Measurements from ENCODE around the gene CRLF3.
"Not testable (repeated sequence)": the region's sequence is repeated elsewhere in the genome, so short reads cannot be mapped to it uniquely, and the experiment has no call there.

CRLF3 gene

GRCh38 chr17:30814236-30814635 lies 10.3 kb downstream of the CRLF3 start:
- DNase-seq (ENCODE audit: low spot score): not testable (repeated sequence)

GRCh38 chr17:30812218-30813177 lies 12.0 kb downstream of the CRLF3 start:
- no peak for DNase-seq (ENCODE audit: low spot score)

- DNase-seq (ENCODE audit: low spot score): no peak
These were observed 14.6 kb downstream of the CRLF3 start for GRCh38 chr17:30809867-30810266.

- no peak for DNase-seq (ENCODE audit: low spot score)
These were observed 15.7 kb downstream of the CRLF3 start for GRCh38 chr17:30808785-30809286.

GRCh38 chr17:30807896-30808295 lies 16.6 kb downstream of the CRLF3 start:
- DNase-seq (ENCODE audit: low spot score): no peak

- no peak for DNase-seq (ENCODE audit: low spot score)
These were observed 18.5 kb downstream of the CRLF3 start for GRCh38 chr17:30805944-30806456.

GRCh38 chr17:30801671-30802070 lies 22.8 kb downstream of the CRLF3 start:
- DNase-seq (ENCODE audit: low spot score): no peak

- DNase-seq (ENCODE audit: low spot score): no peak
These were observed 28.5 kb downstream of the CRLF3 start for GRCh38 chr17:30796016-30796415.

- DNase-seq (ENCODE audit: low spot score): no peak
These were observed 30.1 kb downstream of the CRLF3 start for GRCh38 chr17:30794372-30794771.

- no peak for DNase-seq (ENCODE audit: low spot score)
These were observed 31.1 kb downstream of the CRLF3 start for GRCh38 chr17:30793282-30793977.

- DNase-seq (ENCODE audit: low spot score): no peak
These were observed 34.2 kb downstream of the CRLF3 start for GRCh38 chr17:30790279-30790678.

- DNase-seq (ENCODE audit: low spot score): no peak
These were observed 35.6 kb downstream of the CRLF3 start for GRCh38 chr17:30788918-30789317.

- no peak for DNase-seq (ENCODE audit: low spot score)
These were observed 42.3 kb downstream of the CRLF3 start for GRCh38 chr17:30782206-30782605.

GRCh38 chr17:30780343-30780742 lies 44.1 kb downstream of the CRLF3 start:
- no peak for DNase-seq (ENCODE audit: low spot score)

- not testable (repeated sequence) for DNase-seq (ENCODE audit: low spot score)
These were observed 55.7 kb downstream of the CRLF3 start for GRCh38 chr17:30768771-30769170.

GRCh38 chr17:30767641-30768404 lies 56.7 kb downstream of the CRLF3 start:
- DNase-seq (ENCODE audit: low spot score): not testable (repeated sequence)

- no peak for DNase-seq (ENCODE audit: low spot score)
These were observed 63.4 kb downstream of the CRLF3 start for GRCh38 chr17:30761060-30761459.

GRCh38 chr17:30753291-30753690 lies 71.2 kb downstream of the CRLF3 start:
- not testable (repeated sequence) for DNase-seq (ENCODE audit: low spot score)

GRCh38 chr17:30750982-30751381 lies 73.5 kb downstream of the CRLF3 start:
- DNase-seq (ENCODE audit: low spot score): not testable (repeated sequence)

- not testable (repeated sequence) for DNase-seq (ENCODE audit: low spot score)
These were observed 76.9 kb downstream of the CRLF3 start for GRCh38 chr17:30747621-30748020.

- DNase-seq (ENCODE audit: low spot score): not testable (repeated sequence)
These were observed 81.8 kb downstream of the CRLF3 start for GRCh38 chr17:30742669-30743068.

- DNase-seq (ENCODE audit: low spot score): not testable (repeated sequence)
These were observed 88.1 kb downstream of the CRLF3 start for GRCh38 chr17:30736371-30736770.
